ENCODE data around the gene C13orf42.

The C13orf42 gene

GRCh38 chr13:51111174-51111573, at the start of gene C13orf42:
C13orf42 (minus strand) TSS chr13:51111274; CDS start chr13:51111209, 65 bp downstream.
- no peak for DNase-seq (ENCODE audit: low spot score)

- no peak for DNase-seq (ENCODE audit: low spot score)
These were observed 47.9 kb upstream of the C13orf42 start for GRCh38 chr13:51158880-51159518.

- no peak for DNase-seq (ENCODE audit: low spot score)
These were observed 47.3 kb upstream of the C13orf42 start for GRCh38 chr13:51158365-51158764.

GRCh38 chr13:51156648-51157047, 45.6 kb upstream of the C13orf42 start:
- DNase-seq (ENCODE audit: low spot score), result no peak

- DNase-seq (ENCODE audit: low spot score), result no peak
These were observed 44.9 kb upstream of the C13orf42 start for GRCh38 chr13:51155776-51156515.

GRCh38 chr13:51155161-51155560, 44.1 kb upstream of the C13orf42 start:
- DNase-seq (ENCODE audit: low spot score), result no peak

- peak; percentile 25 for DNase-seq (ENCODE audit: low spot score)
These were observed 43.0 kb upstream of the C13orf42 start for GRCh38 chr13:51154029-51154555.

- no peak for DNase-seq (ENCODE audit: low spot score)
These were observed 42.5 kb upstream of the C13orf42 start for GRCh38 chr13:51153527-51153926.

GRCh38 chr13:51152701-51153100, 41.6 kb upstream of the C13orf42 start:
- no peak for DNase-seq (ENCODE audit: low spot score)

GRCh38 chr13:51151463-51151862, 40.4 kb upstream of the C13orf42 start:
- no peak for DNase-seq (ENCODE audit: low spot score)

GRCh38 chr13:51148952-51149573, 38.0 kb upstream of the C13orf42 start:
- DNase-seq (ENCODE audit: low spot score), result no peak

GRCh38 chr13:51148223-51148951, 37.3 kb upstream of the C13orf42 start:
- no peak for DNase-seq (ENCODE audit: low spot score)

- no peak for DNase-seq (ENCODE audit: low spot score)
These were observed 36.7 kb upstream of the C13orf42 start for GRCh38 chr13:51147732-51148131.

- no peak for DNase-seq (ENCODE audit: low spot score)
These were observed 35.6 kb upstream of the C13orf42 start for GRCh38 chr13:51146667-51147066.

- DNase-seq (ENCODE audit: low spot score), result no peak
These were observed 26.2 kb upstream of the C13orf42 start for GRCh38 chr13:51137250-51137649.

GRCh38 chr13:51136276-51136980, 25.4 kb upstream of the C13orf42 start:
- DNase-seq (ENCODE audit: low spot score), result no peak

GRCh38 chr13:51134763-51135365, 23.8 kb upstream of the C13orf42 start:
- no peak for DNase-seq (ENCODE audit: low spot score)

GRCh38 chr13:51130348-51130747, 19.3 kb upstream of the C13orf42 start:
- DNase-seq (ENCODE audit: low spot score), result no peak

- peak; percentile 52 for DNase-seq (ENCODE audit: low spot score)
These were observed 14.6 kb upstream of the C13orf42 start for GRCh38 chr13:51125495-51126226.

GRCh38 chr13:51122868-51123566, 11.9 kb upstream of the C13orf42 start:
- peak; percentile 12 for DNase-seq (ENCODE audit: low spot score)
